Measurements from ENCODE around the gene TFF2. TPM values are rescaled to one million over a fixed set of nuclear protein-coding genes. Genes with fewer than 3 reads are reported as not detected.

TFF2 gene
- not detected for total RNA-seq

- DNase-seq: no peak
- H3K36me3 Mint-ChIP-seq (ENCODE audit: low read depth): peaks cover 3% of the 10 kb centered on the region
- H3K4me3 Mint-ChIP-seq: no peak within 1 kb of the TSS
- H3K9me3 Mint-ChIP-seq: peaks cover 15% of the 10 kb centered on the region
- POLR2A ChIA-PET: no interaction called here
- H3K4me1 Mint-ChIP-seq: no peaks in the 10 kb centered on the region
- no peak within 1 kb of the TSS for H3K27ac Mint-ChIP-seq
- CTCF ChIA-PET: no interaction called here
- H3K27me3 Mint-ChIP-seq: peaks cover 5% of the 10 kb centered on the region
Measured at GRCh38 chr21:42350927-42351426, at the start of gene TFF2. TSS of gene TFF2 (minus strand) at chr21:42350994. CDS start at chr21:42350957, 37 bp downstream.

- Mint-ChIP-seq H3K4me3 (no peak overlapping the region), H3K27me3 (no peaks in the 10 kb centered on the region), H3K36me3 (ENCODE audit: low read depth) (peaks cover 37% of the 10 kb centered on the region), H3K9me3 (peaks cover 11% of the 10 kb centered on the region), H3K27ac (no peak overlapping the region), H3K4me1 (peaks cover 57% of the 10 kb centered on the region)
- no peak for DNase-seq
- POLR2A ChIA-PET: interaction anchor here (0.7 to 1.1 kb wide), 2 partner anchors 12 to 23 kb away, joined by 3 to 4 read pairs; no protein-coding TSS in a partner anchor
- CTCF ChIA-PET: interaction anchor here (0.9 to 3.4 kb wide), 4 partner anchors 8 to 27 kb away, joined by 3 to 14 read pairs (median 6); no protein-coding TSS in a partner anchor
Measured at GRCh38 chr21:42400525-42400924, 49.7 kb upstream of the TFF2 start.

GRCh38 chr21:42398436-42399028 lies 47.7 kb upstream of the TFF2 start:
- Mint-ChIP-seq H3K4me1 (peaks cover 62% of the 10 kb centered on the region), H3K27me3 (no peaks in the 10 kb centered on the region), H3K36me3 (ENCODE audit: low read depth) (peaks cover 21% of the 10 kb centered on the region), H3K4me3 (no peak overlapping the region), H3K27ac (peak overlapping the region; percentile 33), H3K9me3 (peaks cover 11% of the 10 kb centered on the region)
- POLR2A ChIA-PET: no interaction called here
- DNase-seq: no peak
- CTCF ChIA-PET: interaction anchor here (0.5 to 3.4 kb wide), 9 partner anchors 12 to 89 kb away, joined by 3 to 14 read pairs (median 4); no protein-coding TSS in a partner anchor

- Mint-ChIP-seq H3K27me3 (no peaks in the 10 kb centered on the region), H3K36me3 (ENCODE audit: low read depth) (peaks cover 22% of the 10 kb centered on the region), H3K9me3 (peaks cover 11% of the 10 kb centered on the region), H3K27ac (peak overlapping the region; percentile 33), H3K4me1 (peaks cover 63% of the 10 kb centered on the region), H3K4me3 (no peak overlapping the region)
- no peak for DNase-seq
- ChIA-PET POLR2A (no interaction called here), CTCF (interaction anchor here (0.5 to 3.4 kb wide), 9 partner anchors 9 to 88 kb away, joined by 3 to 14 read pairs (median 4); no protein-coding TSS in a partner anchor)
Measured at GRCh38 chr21:42397746-42398394, 47.1 kb upstream of the TFF2 start.

GRCh38 chr21:42396799-42397745 lies 46.3 kb upstream of the TFF2 start:
- POLR2A ChIA-PET: no interaction called here
- no peaks in the 10 kb centered on the region for H3K27me3 Mint-ChIP-seq
- CTCF ChIA-PET: interaction anchor here (0.9 to 1.2 kb wide), 3 partner anchors 8 to 22 kb away, joined by 3 to 4 read pairs (median 3); no protein-coding TSS in a partner anchor
- H3K4me1 Mint-ChIP-seq: peaks cover 65% of the 10 kb centered on the region
- peaks cover 23% of the 10 kb centered on the region for H3K36me3 Mint-ChIP-seq (ENCODE audit: low read depth)
- H3K4me3 Mint-ChIP-seq: no peak overlapping the region
- H3K27ac Mint-ChIP-seq: peak overlapping the region; percentile 33
- DNase-seq: no peak
- peaks cover 11% of the 10 kb centered on the region for H3K9me3 Mint-ChIP-seq

- CTCF ChIA-PET: no interaction called here
- no peak within 1 kb of the TSS for H3K4me3 Mint-ChIP-seq
- H3K9me3 Mint-ChIP-seq: peaks cover 4% of the 10 kb centered on the region
- peaks cover 21% of the 10 kb centered on the region for H3K36me3 Mint-ChIP-seq (ENCODE audit: low read depth)
- no peaks in the 10 kb centered on the region for H3K27me3 Mint-ChIP-seq
- no peak within 1 kb of the TSS for H3K27ac Mint-ChIP-seq
- H3K4me1 Mint-ChIP-seq: peaks cover 66% of the 10 kb centered on the region
- DNase-seq: no peak
- POLR2A ChIA-PET: interaction anchor here (0.6 kb wide), 1 partner anchor 45 kb away, joined by 3 read pairs; no protein-coding TSS in a partner anchor
Measured at GRCh38 chr21:42395905-42396651, 45.3 kb upstream of the TFF2 start, which contains the start of gene TMPRSS3. TSS of gene TMPRSS3 (minus strand) at chr21:42396052. CDS start at chr21:42395417, 635 bp downstream.

- peaks cover 1% of the 10 kb centered on the region for H3K9me3 Mint-ChIP-seq
- H3K4me1 Mint-ChIP-seq: peaks cover 68% of the 10 kb centered on the region
- H3K36me3 Mint-ChIP-seq (ENCODE audit: low read depth): peaks cover 20% of the 10 kb centered on the region
- H3K4me3 Mint-ChIP-seq: no peak overlapping the region
- no peak overlapping the region for H3K27ac Mint-ChIP-seq
- no peaks in the 10 kb centered on the region for H3K27me3 Mint-ChIP-seq
- DNase-seq: no peak
- ChIA-PET POLR2A (no interaction called here), CTCF (no interaction called here)
Measured at GRCh38 chr21:42395302-42395701, 44.5 kb upstream of the TFF2 start.

GRCh38 chr21:42393443-42393950 lies 42.7 kb upstream of the TFF2 start:
- CTCF ChIA-PET: interaction anchor here (1.0 to 1.8 kb wide), 4 partner anchors 11 to 28 kb away, joined by 3 to 7 read pairs (median 6); partner anchors contain the start of gene UBASH3A

GRCh38 chr21:42392731-42393442 lies 42.1 kb upstream of the TFF2 start:
- CTCF ChIA-PET: interaction anchor here (0.6 to 1.8 kb wide), 8 partner anchors 8 to 340 kb away, joined by 3 to 7 read pairs (median 4); partner anchors contain the start of gene UBASH3A
- peak; percentile 37 for DNase-seq
- H3K4me1 Mint-ChIP-seq: peaks cover 75% of the 10 kb centered on the region
- no peaks in the 10 kb centered on the region for H3K27me3 Mint-ChIP-seq
- H3K36me3 Mint-ChIP-seq (ENCODE audit: low read depth): peaks cover 30% of the 10 kb centered on the region
- H3K4me3 Mint-ChIP-seq: peak overlapping the region; percentile 18
- no peaks in the 10 kb centered on the region for H3K9me3 Mint-ChIP-seq
- peak overlapping the region; percentile 58 for H3K27ac Mint-ChIP-seq
- POLR2A ChIA-PET: interaction anchor here (0.6 kb wide), 2 partner anchors 9 to 17 kb away, joined by 3 to 4 read pairs; no protein-coding TSS in a partner anchor

More at GRCh38 chr21:42393443-42393950, 42.7 kb upstream of the TFF2 start:
- peaks cover 75% of the 10 kb centered on the region for H3K4me1 Mint-ChIP-seq
- H3K9me3 Mint-ChIP-seq: no peaks in the 10 kb centered on the region
- H3K27ac Mint-ChIP-seq: peak overlapping the region; percentile 58
- no peak for DNase-seq
- peaks cover 25% of the 10 kb centered on the region for H3K36me3 Mint-ChIP-seq (ENCODE audit: low read depth)
- H3K27me3 Mint-ChIP-seq: no peaks in the 10 kb centered on the region
- POLR2A ChIA-PET: interaction anchor here (0.6 kb wide), 2 partner anchors 9 to 17 kb away, joined by 3 to 4 read pairs; no protein-coding TSS in a partner anchor
- peak overlapping the region; percentile 1 for H3K4me3 Mint-ChIP-seq

GRCh38 chr21:42391297-42391696 lies 40.5 kb upstream of the TFF2 start:
- H3K27me3 Mint-ChIP-seq: no peaks in the 10 kb centered on the region
- peak overlapping the region; percentile 28 for H3K27ac Mint-ChIP-seq
- no peak overlapping the region for H3K4me3 Mint-ChIP-seq
- peaks cover 79% of the 10 kb centered on the region for H3K4me1 Mint-ChIP-seq
- H3K9me3 Mint-ChIP-seq: no peaks in the 10 kb centered on the region
- H3K36me3 Mint-ChIP-seq (ENCODE audit: low read depth): peaks cover 30% of the 10 kb centered on the region
- CTCF ChIA-PET: no interaction called here
- no peak for DNase-seq
- POLR2A ChIA-PET: no interaction called here

- Mint-ChIP-seq H3K27me3 (no peaks in the 10 kb centered on the region), H3K4me1 (peaks cover 79% of the 10 kb centered on the region), H3K27ac (peak overlapping the region; percentile 73), H3K4me3 (no peak overlapping the region), H3K36me3 (ENCODE audit: low read depth) (peaks cover 32% of the 10 kb centered on the region), H3K9me3 (no peaks in the 10 kb centered on the region)
- ChIA-PET CTCF (no interaction called here), POLR2A (no interaction called here)
- DNase-seq: no peak
Measured at GRCh38 chr21:42390696-42391095, 39.9 kb upstream of the TFF2 start.

All from activated CD4-positive, alpha-beta T cell treated with anti-CD3 and anti-CD28 coated beads, Interleukin-2, amount 10 ng/mL, durations not matched to agents 7 days and 5 days (primary cell).